ENCODE measurements around the gene ZNF599.

Gene ZNF599

GRCh38 chr19:34731019-34731829 is 41.8 kb downstream of the ZNF599 start:
- Histone ChIP-seq H3K4me2 (ENCODE audit: low read length) (no peak overlapping the region), H3K4me1 (ENCODE audit: insufficient read depth, low read length, severe bottlenecking) (peaks cover 17% of the 10 kb centered on the region), H3K4me3 (ENCODE audit: low read depth, low read length, poor library complexity, severe bottlenecking) (no peak overlapping the region), H3K79me2 (ENCODE audit: insufficient read depth, low read length) (no peaks in the 10 kb centered on the region), H3K9me3 (ENCODE audit: low read length) (no peaks in the 10 kb centered on the region), H3K36me3 (ENCODE audit: insufficient read depth, low read length) (peaks cover 11% of the 10 kb centered on the region), H3K9ac (ENCODE audit: low read length) (no peak overlapping the region), H3K9me2 (ENCODE audit: low read depth, low read length) (no peaks in the 10 kb centered on the region), H3K27ac (ENCODE audit: low read depth, low read length, poor library complexity, severe bottlenecking) (no peak overlapping the region), H3F3A (ENCODE audit: insufficient read depth, low read length) (no peaks in the 10 kb centered on the region), H4K20me1 (ENCODE audit: insufficient read depth, low read length) (no peaks in the 10 kb centered on the region), H3K27me3 (ENCODE audit: insufficient read depth, low read length) (no peaks in the 10 kb centered on the region), H2AFZ (ENCODE audit: low read length) (no peak overlapping the region)
- no peak for TF ChIP-seq EZH2 (IDR thresholded peaks at IDR 0.05; ENCODE audit: borderline replicate concordance, low read length)
- TF ChIP-seq, protein P1, sequence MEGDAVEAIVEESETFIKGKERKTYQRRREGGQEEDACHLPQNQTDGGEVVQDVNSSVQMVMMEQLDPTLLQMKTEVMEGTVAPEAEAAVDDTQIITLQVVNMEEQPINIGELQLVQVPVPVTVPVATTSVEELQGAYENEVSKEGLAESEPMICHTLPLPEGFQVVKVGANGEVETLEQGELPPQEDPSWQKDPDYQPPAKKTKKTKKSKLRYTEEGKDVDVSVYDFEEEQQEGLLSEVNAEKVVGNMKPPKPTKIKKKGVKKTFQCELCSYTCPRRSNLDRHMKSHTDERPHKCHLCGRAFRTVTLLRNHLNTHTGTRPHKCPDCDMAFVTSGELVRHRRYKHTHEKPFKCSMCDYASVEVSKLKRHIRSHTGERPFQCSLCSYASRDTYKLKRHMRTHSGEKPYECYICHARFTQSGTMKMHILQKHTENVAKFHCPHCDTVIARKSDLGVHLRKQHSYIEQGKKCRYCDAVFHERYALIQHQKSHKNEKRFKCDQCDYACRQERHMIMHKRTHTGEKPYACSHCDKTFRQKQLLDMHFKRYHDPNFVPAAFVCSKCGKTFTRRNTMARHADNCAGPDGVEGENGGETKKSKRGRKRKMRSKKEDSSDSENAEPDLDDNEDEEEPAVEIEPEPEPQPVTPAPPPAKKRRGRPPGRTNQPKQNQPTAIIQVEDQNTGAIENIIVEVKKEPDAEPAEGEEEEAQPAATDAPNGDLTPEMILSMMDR (IDR thresholded peaks at IDR 0.05; ENCODE audit: low read length): no peak

DNA sequence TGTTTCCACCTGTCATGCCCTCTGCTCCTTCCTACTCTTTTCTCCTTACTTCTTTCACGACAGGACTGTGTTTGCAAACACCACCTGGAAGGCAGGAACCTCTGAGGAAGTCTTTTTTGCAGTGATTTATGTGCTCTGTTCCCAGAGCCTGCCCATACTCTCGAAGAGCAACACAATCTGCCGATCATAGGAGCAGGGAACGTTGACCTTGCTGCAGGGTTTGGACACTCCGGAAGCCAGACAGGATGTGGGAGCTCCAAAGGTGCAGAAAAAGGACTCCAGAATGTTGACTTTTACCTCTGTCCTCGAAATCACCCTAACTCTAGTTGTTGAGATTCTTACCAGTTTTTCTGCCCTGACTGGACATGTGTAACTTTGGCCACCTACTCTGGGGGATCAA is 47.6 kb downstream of the ZNF599 start:
- TF ChIP-seq, protein P1 (IDR thresholded peaks at IDR 0.05; ENCODE audit: low read length): no peak
- TF ChIP-seq EZH2 (IDR thresholded peaks at IDR 0.05; ENCODE audit: borderline replicate concordance, low read length): no peak
- no peak overlapping the region for H2AFZ ChIP-seq (ENCODE audit: low read length)
- H3K36me3 ChIP-seq (ENCODE audit: insufficient read depth, low read length): no peaks in the 10 kb centered on the region
- H3K4me1 ChIP-seq (ENCODE audit: insufficient read depth, low read length, severe bottlenecking): no peaks in the 10 kb centered on the region
- H3K9ac ChIP-seq (ENCODE audit: low read length): no peak overlapping the region
- no peak overlapping the region for H3K27ac ChIP-seq (ENCODE audit: low read depth, low read length, poor library complexity, severe bottlenecking)
- no peaks in the 10 kb centered on the region for H3K9me2 ChIP-seq (ENCODE audit: low read depth, low read length)
- no peak overlapping the region for H3K4me3 ChIP-seq (ENCODE audit: low read depth, low read length, poor library complexity, severe bottlenecking)
- H3F3A ChIP-seq (ENCODE audit: insufficient read depth, low read length): no peaks in the 10 kb centered on the region
- no peak overlapping the region for H3K4me2 ChIP-seq (ENCODE audit: low read length)
- H3K9me3 ChIP-seq (ENCODE audit: low read length): no peaks in the 10 kb centered on the region
- no peaks in the 10 kb centered on the region for H3K79me2 ChIP-seq (ENCODE audit: insufficient read depth, low read length)
- no peaks in the 10 kb centered on the region for H4K20me1 ChIP-seq (ENCODE audit: insufficient read depth, low read length)
- H3K27me3 ChIP-seq (ENCODE audit: insufficient read depth, low read length): no peaks in the 10 kb centered on the region

- Histone ChIP-seq H3K4me2 (ENCODE audit: low read length) (no peak overlapping the region), H3K9me2 (ENCODE audit: low read depth, low read length) (no peaks in the 10 kb centered on the region), H2AFZ (ENCODE audit: low read length) (no peak overlapping the region), H3F3A (ENCODE audit: insufficient read depth, low read length) (no peaks in the 10 kb centered on the region), H3K9me3 (ENCODE audit: low read length) (no peaks in the 10 kb centered on the region), H3K4me1 (ENCODE audit: insufficient read depth, low read length, severe bottlenecking) (no peaks in the 10 kb centered on the region), H3K4me3 (ENCODE audit: low read depth, low read length, poor library complexity, severe bottlenecking) (no peak overlapping the region), H3K36me3 (ENCODE audit: insufficient read depth, low read length) (no peaks in the 10 kb centered on the region), H4K20me1 (ENCODE audit: insufficient read depth, low read length) (no peaks in the 10 kb centered on the region), H3K79me2 (ENCODE audit: insufficient read depth, low read length) (no peaks in the 10 kb centered on the region), H3K27ac (ENCODE audit: low read depth, low read length, poor library complexity, severe bottlenecking) (no peak overlapping the region), H3K9ac (ENCODE audit: low read length) (no peak overlapping the region), H3K27me3 (ENCODE audit: insufficient read depth, low read length) (no peaks in the 10 kb centered on the region)
- TF ChIP-seq, protein P1 (IDR thresholded peaks at IDR 0.05; ENCODE audit: low read length): no peak
- TF ChIP-seq EZH2 (IDR thresholded peaks at IDR 0.05; ENCODE audit: borderline replicate concordance, low read length): no peak
Observed at GRCh38 chr19:34722353-34722752, 50.7 kb downstream of the ZNF599 start.
